Activated gamma-delta T cell treated with Interleukin-2 at 50 U/mL for 16 hours (primary cell): Measurements from ENCODE around the gene AP1B1.

Experiments used
- DNase-seq: peaks from one replicate; pipeline ENCODE4 v3.0.0-alpha.2; 2020

Gene AP1B1

DNA sequence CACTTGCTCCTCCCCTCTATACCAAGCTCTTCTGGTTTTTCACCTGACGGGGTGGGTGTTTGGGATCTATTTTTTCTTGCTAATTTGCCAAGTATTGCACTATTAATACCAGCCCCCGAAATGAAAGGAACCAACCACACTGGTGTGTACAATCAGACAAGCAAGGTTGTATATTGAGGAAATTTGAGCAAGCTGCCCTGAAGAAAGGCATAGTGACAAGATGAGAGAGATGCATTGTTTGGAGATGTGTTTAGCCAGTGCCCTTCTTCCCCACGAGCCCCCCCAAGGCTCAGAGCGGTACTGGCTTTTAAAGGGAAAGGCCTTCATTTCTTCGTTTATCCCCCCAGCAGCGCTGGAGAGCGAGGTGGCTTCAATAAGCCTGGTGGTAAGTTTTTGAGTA lies 97.2 kb downstream of the AP1B1 start:
- DNase-seq, result no peak

DNA sequence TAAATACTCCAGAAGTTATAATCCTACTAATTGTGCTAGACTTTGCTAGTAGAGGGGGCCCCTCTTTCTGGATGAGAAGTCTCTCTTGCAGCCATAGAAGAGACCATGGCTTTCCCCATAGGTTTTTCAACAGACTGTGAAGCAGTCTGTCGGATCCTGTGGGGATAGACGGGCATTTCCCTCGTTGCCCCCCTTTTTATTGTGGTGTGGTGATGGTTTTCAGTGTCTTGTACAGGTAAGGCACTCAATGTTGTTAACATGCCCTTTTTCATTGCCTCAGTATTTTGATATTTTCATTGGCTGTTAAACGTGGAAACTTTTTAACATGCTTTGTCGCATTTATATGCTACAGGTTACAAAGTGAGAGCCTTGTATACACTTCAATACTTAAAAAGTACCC lies 98.3 kb downstream of the AP1B1 start:
- DNase-seq, result no peak

DNA sequence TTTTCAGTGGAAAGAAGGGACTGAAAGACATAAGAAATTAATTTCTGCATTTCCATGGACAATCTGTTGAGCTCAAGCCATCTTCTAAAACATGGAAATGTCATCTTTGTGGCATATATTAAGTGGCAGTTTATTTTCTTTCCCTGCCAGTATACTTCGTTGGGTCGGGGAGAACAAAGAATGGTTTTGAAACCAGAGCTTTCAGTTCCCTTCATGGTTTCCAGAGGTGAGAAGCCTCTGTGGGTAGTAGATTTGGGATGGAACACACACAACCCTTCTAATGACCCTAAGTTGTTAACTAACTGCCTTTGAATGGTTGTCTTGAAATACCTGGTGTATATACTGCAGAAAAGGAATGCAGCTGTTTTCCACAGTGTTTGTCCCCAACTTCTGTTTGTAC lies 99.5 kb downstream of the AP1B1 start:
- no peak for DNase-seq

DNA sequence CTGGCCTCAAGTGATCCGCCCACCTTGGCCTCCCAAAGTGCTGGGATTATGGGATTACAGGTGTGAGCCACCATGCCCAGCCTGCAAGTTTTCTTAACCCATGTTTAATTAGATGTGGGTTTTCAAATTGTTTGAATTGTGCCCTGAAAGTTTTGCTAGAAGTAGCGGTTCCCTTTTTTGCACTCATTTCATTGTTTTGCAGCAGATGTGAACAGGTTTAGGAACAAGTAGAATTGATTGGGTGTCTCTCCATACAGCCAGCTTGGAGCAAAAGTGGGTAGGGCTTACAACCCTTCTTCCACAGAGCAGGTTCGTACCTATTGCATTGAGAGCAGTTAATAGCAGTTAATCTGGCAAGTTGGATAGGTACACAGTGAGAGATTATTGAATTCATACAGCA lies 104.2 kb downstream of the AP1B1 start:
- no peak for DNase-seq

DNA sequence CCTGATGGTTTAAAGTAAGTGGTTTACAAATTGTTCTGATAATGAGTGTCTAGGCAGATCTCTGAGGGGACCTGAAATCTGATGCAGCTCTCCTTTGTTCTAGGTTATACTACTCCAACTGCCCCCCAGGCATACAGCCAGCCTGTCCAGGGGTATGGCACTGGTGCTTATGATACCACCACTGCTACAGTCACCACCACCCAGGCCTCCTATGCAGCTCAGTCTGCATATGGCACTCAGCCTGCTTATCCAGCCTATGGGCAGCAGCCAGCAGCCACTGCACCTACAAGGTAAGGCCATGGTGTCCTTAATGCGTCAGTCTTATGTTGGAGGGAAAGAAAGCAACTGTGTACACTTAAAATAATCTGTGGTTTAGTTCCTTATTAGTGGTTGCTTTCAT lies 110.4 kb downstream of the AP1B1 start:
- no peak for DNase-seq
